ENCODE data around the gene NEMP2. TPM values are rescaled to one million over a fixed set of nuclear protein-coding genes. Genes with fewer than 3 reads are reported as not detected.

Gene NEMP2
- total and polyA plus RNA-seq, 2 of the 8 experiments (the other 6 are each of a cell fraction or from before 2014, with no cell fraction given), result 3.1 to 5.3 TPM

GRCh38 chr2:190534310-190535120 lies at the start of gene NEMP2 (continued):
- TF ChIP-seq KDM1A (IDR thresholded peaks at IDR 0.05; ENCODE audit: borderline replicate concordance, low read length) (peak; percentile 78; the same call in 1 of the 2 replicates), SRF (IDR thresholded peaks at IDR 0.05; ENCODE audit: low read depth, low read length) (no peak), JUND (IDR thresholded peaks at IDR 0.05; ENCODE audit: low read length) (no peak), ASH2L (IDR thresholded peaks at IDR 0.05; ENCODE audit: low read length) (peak; percentile 98), CHD1 (IDR thresholded peaks at IDR 0.05; ENCODE audit: low read depth, low read length) (no peak), TAF1 (IDR thresholded peaks at IDR 0.05; ENCODE audit: low read depth, low read length) (peak; percentile 88), GABPA (IDR thresholded peaks at IDR 0.05; ENCODE audit: borderline replicate concordance, insufficient read depth, low read length) (no peak), BCL11A (IDR thresholded peaks at IDR 0.05; ENCODE audit: low read depth in 2 of 2, low read length in 2 of 2) (no peak), KDM4A (IDR thresholded peaks at IDR 0.05; ENCODE audit: low read depth, low read length, severe bottlenecking) (peak; percentile 84), CHD7 (IDR thresholded peaks at IDR 0.05; ENCODE audit: insufficient replicate concordance, low read length) (peak; percentile 10), SP1 (IDR thresholded peaks at IDR 0.05; ENCODE audit: low read depth, low read length) (no peak)

Data from H1 (cell line).